ENCODE measurements around the gene C3. TPM values are rescaled to one million over a fixed set of nuclear protein-coding genes. Genes with fewer than 3 reads are reported as not detected.

Gene C3
- total RNA-seq, 5 donors from 2014 or later (not counting 1 experiment from before 2014, with no cell fraction given) = 1.1 to 10.6 (median 7.6) TPM; not detected in 1

GRCh38 chr19:6737284-6737872 lies 16.9 kb upstream of the C3 start, which contains the start of gene GPR108:
GPR108 (minus strand) TSS chr19:6737580; CDS start chr19:6737576, 4 bp downstream.
- Mint-ChIP-seq H3K4me3 (peak within 1 kb of the TSS; percentile 94 to 96 (median 95)), H3K4me1 (peaks cover 31 to 41% (median 35%) of the 10 kb centered on the region in 3 donors), H3K9me3 (no peaks in the 10 kb centered on the region), H3K27ac (peak within 1 kb of the TSS; percentile 94), H3K27me3 (no peaks in the 10 kb centered on the region), H3K36me3 (peaks cover 4% of the 10 kb centered on the region)
- Histone ChIP-seq H3K27me3 (replicated peaks in 1 of 2; ENCODE audit: control insufficient read depth in 2 of 2, extremely low read depth in 1 of 2, insufficient read depth in 2 of 2, low read length in 1 of 2) (peaks cover 0 to 14% of the 10 kb centered on the region in 2 experiments), H3K36me3 (ENCODE audit: control insufficient read depth in 2 of 2, extremely low read depth in 1 of 2, insufficient read depth in 1 of 2, low read length in 1 of 2) (peaks cover 12 to 20% of the 10 kb centered on the region in 2 donors), H3K9me3 (no peaks in the 10 kb centered on the region), H3K27ac (ENCODE audit: low read length) (peak within 1 kb of the TSS; percentile 88), H3K4me3 (ENCODE audit: control insufficient read depth in 1 of 2, extremely low read depth in 1 of 2, low read length in 1 of 2) (peak within 1 kb of the TSS; percentile 67 to 88), H3K4me1 (ENCODE audit: control insufficient read depth in 1 of 2, extremely low read depth in 1 of 2, insufficient read depth in 2 of 2, low read length in 2 of 2) (peaks cover 15 to 51% of the 10 kb centered on the region in 2 experiments)
- peak; percentile 81 to 83 (median 82) for ATAC-seq (replicated peaks in 1 of 4)
- DNase-seq = peak; percentile 96 to 100 (median 99)
- WGBS (ENCODE audit: insufficient coverage) = under 1% methylated on average over 55 of the region's 55 CpGs
- CTCF ChIA-PET = interaction anchor here (0.6 to 3.4 kb wide), 11 partner anchors 15 to 784 kb away, joined by 3 to 51 read pairs (median 5); partner anchors contain the start of genes SH2D3A (in 1 of the 2) and VAV1 (in 1 of the 2)
- POLR2A ChIA-PET = interaction anchor here in 1 of 2 donors (0.6 to 1.4 kb wide), 2 partner anchors 8 to 31 kb away, joined by 3 to 7 read pairs; no protein-coding TSS in a partner anchor

- peak overlapping the region; percentile 94 for H3K27ac Mint-ChIP-seq
- WGBS (ENCODE audit: insufficient coverage) = 1% methylated on average over 11 of the region's 16 CpGs
- Histone ChIP-seq H3K4me1 (ENCODE audit: control insufficient read depth in 1 of 2, extremely low read depth in 1 of 2, insufficient read depth in 2 of 2, low read length in 2 of 2) (peaks cover 15 to 51% of the 10 kb centered on the region in 2 experiments), H3K27me3 (replicated peaks in 1 of 2; ENCODE audit: control insufficient read depth in 2 of 2, extremely low read depth in 1 of 2, insufficient read depth in 2 of 2, low read length in 1 of 2) (peaks cover 0 to 14% of the 10 kb centered on the region in 2 experiments), H3K27ac (ENCODE audit: low read length) (peak overlapping the region; percentile 88), H3K9me3 (no peaks in the 10 kb centered on the region), H3K36me3 (ENCODE audit: control insufficient read depth in 2 of 2, extremely low read depth in 1 of 2, insufficient read depth in 1 of 2, low read length in 1 of 2) (peaks cover 12 to 25% of the 10 kb centered on the region in 2 donors), H3K4me3 (ENCODE audit: control insufficient read depth in 1 of 2, extremely low read depth in 1 of 2, low read length in 1 of 2) (peak overlapping the region; percentile 67 to 88)
- H3K36me3 Mint-ChIP-seq = peaks cover 7% of the 10 kb centered on the region
- CTCF ChIA-PET = interaction anchor here (0.5 to 3.4 kb wide), 12 partner anchors 15 to 365 kb away, joined by 3 to 51 read pairs (median 6); partner anchors contain the start of genes SH2D3A (in 1 of the 2) and VAV1 (in 1 of the 2)
- POLR2A ChIA-PET = interaction anchor here in 1 of 2 donors (0.6 to 1.4 kb wide), 2 partner anchors 8 to 31 kb away, joined by 3 to 7 read pairs; no protein-coding TSS in a partner anchor
- peaks cover 31 to 41% (median 35%) of the 10 kb centered on the region in 3 donors for H3K4me1 Mint-ChIP-seq
- no peaks in the 10 kb centered on the region for H3K9me3 Mint-ChIP-seq
- H3K27me3 Mint-ChIP-seq = no peaks in the 10 kb centered on the region
- peak in 1 of 4 experiments; percentile 0 for ATAC-seq (replicated peaks in 1 of 4)
- peak in 2 of 35 experiments; percentile 13 to 27 for DNase-seq
- peak overlapping the region; percentile 94 to 96 (median 95) for H3K4me3 Mint-ChIP-seq
Observed at GRCh38 chr19:6736917-6737283, 16.4 kb upstream of the C3 start.

GRCh38 chr19:6736169-6736916 lies 15.9 kb upstream of the C3 start:
- 23% methylated on average over 23 of the region's 25 CpGs for WGBS (ENCODE audit: insufficient coverage)
- no peaks in the 10 kb centered on the region for H3K27me3 Mint-ChIP-seq
- H3K4me1 ChIP-seq (ENCODE audit: control insufficient read depth in 1 of 2, extremely low read depth in 1 of 2, insufficient read depth in 2 of 2, low read length in 2 of 2) = peaks cover 15 to 51% of the 10 kb centered on the region in 2 experiments
- H3K27ac Mint-ChIP-seq = peak overlapping the region; percentile 94
- H3K9me3 Mint-ChIP-seq = no peaks in the 10 kb centered on the region
- peak overlapping the region; percentile 94 to 96 (median 95) for H3K4me3 Mint-ChIP-seq
- H3K36me3 Mint-ChIP-seq = peaks cover 7% of the 10 kb centered on the region
- H3K4me1 Mint-ChIP-seq = peaks cover 29 to 37% (median 35%) of the 10 kb centered on the region in 3 donors
- peaks cover 12 to 28% of the 10 kb centered on the region in 2 donors for H3K36me3 ChIP-seq (ENCODE audit: control insufficient read depth in 2 of 2, extremely low read depth in 1 of 2, insufficient read depth in 1 of 2, low read length in 1 of 2)
- ATAC-seq (replicated peaks in 1 of 4) = peak in 2 of 4 experiments; percentile 8 to 17
- POLR2A ChIA-PET = interaction anchor here in 1 of 2 donors (0.6 kb wide), 1 partner anchor 81 kb away, joined by 14 read pairs; no protein-coding TSS in a partner anchor
- DNase-seq = peak; percentile 40 to 86 (median 57)
- peak overlapping the region; percentile 88 for H3K27ac ChIP-seq (ENCODE audit: low read length)
- peaks cover 0 to 14% of the 10 kb centered on the region in 2 experiments for H3K27me3 ChIP-seq (replicated peaks in 1 of 2; ENCODE audit: control insufficient read depth in 2 of 2, extremely low read depth in 1 of 2, insufficient read depth in 2 of 2, low read length in 1 of 2)
- CTCF ChIA-PET = interaction anchor here (0.5 to 3.4 kb wide), 8 partner anchors 32 to 220 kb away, joined by 3 to 51 read pairs (median 6); no protein-coding TSS in a partner anchor
- H3K9me3 ChIP-seq = no peaks in the 10 kb centered on the region
- H3K4me3 ChIP-seq (ENCODE audit: control insufficient read depth in 1 of 2, extremely low read depth in 1 of 2, low read length in 1 of 2) = peak overlapping the region; percentile 67 to 88

- no peaks in the 10 kb centered on the region for H3K9me3 ChIP-seq
- H3K36me3 ChIP-seq (ENCODE audit: control insufficient read depth in 2 of 2, extremely low read depth in 1 of 2, insufficient read depth in 1 of 2, low read length in 1 of 2) = peaks cover 12 to 32% of the 10 kb centered on the region in 2 donors
- WGBS (ENCODE audit: insufficient coverage) = 100% methylated on average over 5 of the region's 15 CpGs
- Mint-ChIP-seq H3K9me3 (no peaks in the 10 kb centered on the region), H3K27me3 (no peaks in the 10 kb centered on the region), H3K36me3 (peaks cover 7% of the 10 kb centered on the region), H3K4me1 (peaks cover 24 to 31% (median 29%) of the 10 kb centered on the region in 3 donors), H3K27ac (no peak overlapping the region), H3K4me3 (peak overlapping the region in 1 of 3 donors; percentile 94)
- ATAC-seq (replicated peaks in 1 of 4) (no peak), DNase-seq (no peak)
- peaks cover 0 to 6% of the 10 kb centered on the region in 2 experiments for H3K27me3 ChIP-seq (replicated peaks in 1 of 2; ENCODE audit: control insufficient read depth in 2 of 2, extremely low read depth in 1 of 2, insufficient read depth in 2 of 2, low read length in 1 of 2)
- peak overlapping the region; percentile 88 for H3K27ac ChIP-seq (ENCODE audit: low read length)
- no peak overlapping the region for H3K4me3 ChIP-seq (ENCODE audit: control insufficient read depth in 1 of 2, extremely low read depth in 1 of 2, low read length in 1 of 2)
- peaks cover 14 to 41% of the 10 kb centered on the region in 2 experiments for H3K4me1 ChIP-seq (ENCODE audit: control insufficient read depth in 1 of 2, extremely low read depth in 1 of 2, insufficient read depth in 2 of 2, low read length in 2 of 2)
- ChIA-PET CTCF (interaction anchor here in 1 of 2 donors (1.0 kb wide), 1 partner anchor 78 kb away, joined by 3 read pairs; no protein-coding TSS in a partner anchor), POLR2A (no interaction called here)
Observed at GRCh38 chr19:6735181-6735911, 14.9 kb upstream of the C3 start.

- Histone ChIP-seq H3K4me3 (ENCODE audit: control insufficient read depth in 1 of 2, extremely low read depth in 1 of 2, low read length in 1 of 2) (no peak overlapping the region), H3K36me3 (ENCODE audit: control insufficient read depth in 2 of 2, extremely low read depth in 1 of 2, insufficient read depth in 1 of 2, low read length in 1 of 2) (peaks cover 12 to 35% of the 10 kb centered on the region in 2 donors), H3K4me1 (ENCODE audit: control insufficient read depth in 1 of 2, extremely low read depth in 1 of 2, insufficient read depth in 2 of 2, low read length in 2 of 2) (peaks cover 11 to 31% of the 10 kb centered on the region in 2 experiments), H3K27me3 (replicated peaks in 1 of 2; ENCODE audit: control insufficient read depth in 2 of 2, extremely low read depth in 1 of 2, insufficient read depth in 2 of 2, low read length in 1 of 2) (no peaks in the 10 kb centered on the region), H3K9me3 (no peaks in the 10 kb centered on the region), H3K27ac (ENCODE audit: low read length) (no peak overlapping the region)
- ATAC-seq (replicated peaks in 1 of 4) (no peak), DNase-seq (no peak)
- peaks cover 22 to 30% (median 29%) of the 10 kb centered on the region in 3 donors for H3K4me1 Mint-ChIP-seq
- ChIA-PET CTCF (no interaction called here), POLR2A (no interaction called here)
- no peak overlapping the region for H3K4me3 Mint-ChIP-seq
- H3K27ac Mint-ChIP-seq = no peak overlapping the region
- H3K9me3 Mint-ChIP-seq = no peaks in the 10 kb centered on the region
- H3K27me3 Mint-ChIP-seq = no peaks in the 10 kb centered on the region
- H3K36me3 Mint-ChIP-seq = peaks cover 7% of the 10 kb centered on the region
- WGBS (ENCODE audit: insufficient coverage) = 93% methylated on average over 15 of the region's 20 CpGs
Observed at GRCh38 chr19:6734096-6734696, 13.7 kb upstream of the C3 start.

Measured in T-cell (primary cell).